ENCODE results near the gene SLC32A1. TPM values are rescaled to one million over a fixed set of nuclear protein-coding genes. Genes with fewer than 3 reads are reported as not detected.

The SLC32A1 gene
- total and polyA plus RNA-seq, 2 of the 13 experiments (the other 11 are each of a cell fraction or from before 2014, with no cell fraction given): not detected

DNA sequence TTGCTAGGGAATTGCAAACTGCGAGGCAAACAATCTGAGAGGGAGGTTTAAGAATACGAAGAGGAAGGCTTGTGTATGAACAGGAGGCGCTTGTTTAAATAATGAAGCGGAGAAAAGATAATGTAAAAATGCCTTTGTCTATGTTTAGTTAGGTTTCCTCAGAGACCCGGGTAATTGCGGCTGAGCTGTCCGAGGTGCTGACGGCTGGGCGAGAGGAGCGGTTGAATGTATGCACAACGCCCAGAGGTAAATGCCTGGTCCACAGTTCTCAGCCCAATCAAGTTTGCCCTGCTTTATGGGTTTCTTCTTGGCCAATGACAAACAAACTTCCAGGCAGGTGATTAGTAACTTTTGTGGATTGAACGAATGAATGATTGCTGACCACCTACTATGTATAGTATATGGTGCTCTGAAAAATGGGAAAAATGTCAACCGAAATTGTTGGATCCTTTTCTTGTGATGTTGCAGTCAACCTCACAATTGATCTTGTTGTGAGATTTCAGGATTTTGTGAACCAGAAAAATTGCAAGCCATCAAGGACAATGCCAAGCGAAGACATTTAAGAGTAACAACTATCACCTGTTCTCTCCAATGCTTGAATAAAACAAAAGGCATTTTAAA is 38.3 kb upstream of the SLC32A1 start (continued):
- TF ChIP-seq, protein P1, sequence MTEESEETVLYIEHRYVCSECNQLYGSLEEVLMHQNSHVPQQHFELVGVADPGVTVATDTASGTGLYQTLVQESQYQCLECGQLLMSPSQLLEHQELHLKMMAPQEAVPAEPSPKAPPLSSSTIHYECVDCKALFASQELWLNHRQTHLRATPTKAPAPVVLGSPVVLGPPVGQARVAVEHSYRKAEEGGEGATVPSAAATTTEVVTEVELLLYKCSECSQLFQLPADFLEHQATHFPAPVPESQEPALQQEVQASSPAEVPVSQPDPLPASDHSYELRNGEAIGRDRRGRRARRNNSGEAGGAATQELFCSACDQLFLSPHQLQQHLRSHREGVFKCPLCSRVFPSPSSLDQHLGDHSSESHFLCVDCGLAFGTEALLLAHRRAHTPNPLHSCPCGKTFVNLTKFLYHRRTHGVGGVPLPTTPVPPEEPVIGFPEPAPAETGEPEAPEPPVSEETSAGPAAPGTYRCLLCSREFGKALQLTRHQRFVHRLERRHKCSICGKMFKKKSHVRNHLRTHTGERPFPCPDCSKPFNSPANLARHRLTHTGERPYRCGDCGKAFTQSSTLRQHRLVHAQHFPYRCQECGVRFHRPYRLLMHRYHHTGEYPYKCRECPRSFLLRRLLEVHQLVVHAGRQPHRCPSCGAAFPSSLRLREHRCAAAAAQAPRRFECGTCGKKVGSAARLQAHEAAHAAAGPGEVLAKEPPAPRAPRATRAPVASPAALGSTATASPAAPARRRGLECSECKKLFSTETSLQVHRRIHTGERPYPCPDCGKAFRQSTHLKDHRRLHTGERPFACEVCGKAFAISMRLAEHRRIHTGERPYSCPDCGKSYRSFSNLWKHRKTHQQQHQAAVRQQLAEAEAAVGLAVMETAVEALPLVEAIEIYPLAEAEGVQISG (CRISPR knock-in tag; IDR thresholded peaks at IDR 0.05): peak; percentile 88
- peak in 1 of 2 experiments; percentile 99; a peak in 2 of 4 replicates for TF ChIP-seq KLF16 (CRISPR knock-in tag; IDR thresholded peaks at IDR 0.05)
- TF ChIP-seq PHF8 (CRISPR knock-in tag; IDR thresholded peaks at IDR 0.05): no peak
- TF ChIP-seq, protein P2, sequence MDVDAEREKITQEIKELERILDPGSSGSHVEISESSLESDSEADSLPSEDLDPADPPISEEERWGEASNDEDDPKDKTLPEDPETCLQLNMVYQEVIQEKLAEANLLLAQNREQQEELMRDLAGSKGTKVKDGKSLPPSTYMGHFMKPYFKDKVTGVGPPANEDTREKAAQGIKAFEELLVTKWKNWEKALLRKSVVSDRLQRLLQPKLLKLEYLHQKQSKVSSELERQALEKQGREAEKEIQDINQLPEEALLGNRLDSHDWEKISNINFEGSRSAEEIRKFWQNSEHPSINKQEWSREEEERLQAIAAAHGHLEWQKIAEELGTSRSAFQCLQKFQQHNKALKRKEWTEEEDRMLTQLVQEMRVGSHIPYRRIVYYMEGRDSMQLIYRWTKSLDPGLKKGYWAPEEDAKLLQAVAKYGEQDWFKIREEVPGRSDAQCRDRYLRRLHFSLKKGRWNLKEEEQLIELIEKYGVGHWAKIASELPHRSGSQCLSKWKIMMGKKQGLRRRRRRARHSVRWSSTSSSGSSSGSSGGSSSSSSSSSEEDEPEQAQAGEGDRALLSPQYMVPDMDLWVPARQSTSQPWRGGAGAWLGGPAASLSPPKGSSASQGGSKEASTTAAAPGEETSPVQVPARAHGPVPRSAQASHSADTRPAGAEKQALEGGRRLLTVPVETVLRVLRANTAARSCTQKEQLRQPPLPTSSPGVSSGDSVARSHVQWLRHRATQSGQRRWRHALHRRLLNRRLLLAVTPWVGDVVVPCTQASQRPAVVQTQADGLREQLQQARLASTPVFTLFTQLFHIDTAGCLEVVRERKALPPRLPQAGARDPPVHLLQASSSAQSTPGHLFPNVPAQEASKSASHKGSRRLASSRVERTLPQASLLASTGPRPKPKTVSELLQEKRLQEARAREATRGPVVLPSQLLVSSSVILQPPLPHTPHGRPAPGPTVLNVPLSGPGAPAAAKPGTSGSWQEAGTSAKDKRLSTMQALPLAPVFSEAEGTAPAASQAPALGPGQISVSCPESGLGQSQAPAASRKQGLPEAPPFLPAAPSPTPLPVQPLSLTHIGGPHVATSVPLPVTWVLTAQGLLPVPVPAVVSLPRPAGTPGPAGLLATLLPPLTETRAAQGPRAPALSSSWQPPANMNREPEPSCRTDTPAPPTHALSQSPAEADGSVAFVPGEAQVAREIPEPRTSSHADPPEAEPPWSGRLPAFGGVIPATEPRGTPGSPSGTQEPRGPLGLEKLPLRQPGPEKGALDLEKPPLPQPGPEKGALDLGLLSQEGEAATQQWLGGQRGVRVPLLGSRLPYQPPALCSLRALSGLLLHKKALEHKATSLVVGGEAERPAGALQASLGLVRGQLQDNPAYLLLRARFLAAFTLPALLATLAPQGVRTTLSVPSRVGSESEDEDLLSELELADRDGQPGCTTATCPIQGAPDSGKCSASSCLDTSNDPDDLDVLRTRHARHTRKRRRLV (CRISPR knock-in tag; IDR thresholded peaks at IDR 0.05): peak; percentile 83
- no peak for TF ChIP-seq NRL (CRISPR knock-in tag; IDR thresholded peaks at IDR 0.05; ENCODE audit: borderline replicate concordance)
- TF ChIP-seq GTF2F1 (IDR thresholded peaks at IDR 0.05; ENCODE audit: low read length): no peak
- TF ChIP-seq RCOR2 (CRISPR knock-in tag; IDR thresholded peaks at IDR 0.05): no peak
- TF ChIP-seq AKAP8 (CRISPR knock-in tag; IDR thresholded peaks at IDR 0.05): peak; percentile 50; the same call in 1 of the 2 replicates
- no peak for TF ChIP-seq ZNF619 (CRISPR knock-in tag; IDR thresholded peaks at IDR 0.05)
- TF ChIP-seq ZSCAN20 (CRISPR knock-in tag; IDR thresholded peaks at IDR 0.05; ENCODE audit: borderline replicate concordance): peak; percentile 97
- no peak for TF ChIP-seq POLR2AphosphoS5 (IDR thresholded peaks at IDR 0.05; ENCODE audit: low read depth, low read length)
- no peak for TF ChIP-seq POLR2G (IDR thresholded peaks at IDR 0.05; ENCODE audit: low read depth, low read length)
- TF ChIP-seq ZSCAN30 (CRISPR knock-in tag; IDR thresholded peaks at IDR 0.05): peak; percentile 79; the same call in 1 of the 2 replicates
- TF ChIP-seq, protein P3, sequence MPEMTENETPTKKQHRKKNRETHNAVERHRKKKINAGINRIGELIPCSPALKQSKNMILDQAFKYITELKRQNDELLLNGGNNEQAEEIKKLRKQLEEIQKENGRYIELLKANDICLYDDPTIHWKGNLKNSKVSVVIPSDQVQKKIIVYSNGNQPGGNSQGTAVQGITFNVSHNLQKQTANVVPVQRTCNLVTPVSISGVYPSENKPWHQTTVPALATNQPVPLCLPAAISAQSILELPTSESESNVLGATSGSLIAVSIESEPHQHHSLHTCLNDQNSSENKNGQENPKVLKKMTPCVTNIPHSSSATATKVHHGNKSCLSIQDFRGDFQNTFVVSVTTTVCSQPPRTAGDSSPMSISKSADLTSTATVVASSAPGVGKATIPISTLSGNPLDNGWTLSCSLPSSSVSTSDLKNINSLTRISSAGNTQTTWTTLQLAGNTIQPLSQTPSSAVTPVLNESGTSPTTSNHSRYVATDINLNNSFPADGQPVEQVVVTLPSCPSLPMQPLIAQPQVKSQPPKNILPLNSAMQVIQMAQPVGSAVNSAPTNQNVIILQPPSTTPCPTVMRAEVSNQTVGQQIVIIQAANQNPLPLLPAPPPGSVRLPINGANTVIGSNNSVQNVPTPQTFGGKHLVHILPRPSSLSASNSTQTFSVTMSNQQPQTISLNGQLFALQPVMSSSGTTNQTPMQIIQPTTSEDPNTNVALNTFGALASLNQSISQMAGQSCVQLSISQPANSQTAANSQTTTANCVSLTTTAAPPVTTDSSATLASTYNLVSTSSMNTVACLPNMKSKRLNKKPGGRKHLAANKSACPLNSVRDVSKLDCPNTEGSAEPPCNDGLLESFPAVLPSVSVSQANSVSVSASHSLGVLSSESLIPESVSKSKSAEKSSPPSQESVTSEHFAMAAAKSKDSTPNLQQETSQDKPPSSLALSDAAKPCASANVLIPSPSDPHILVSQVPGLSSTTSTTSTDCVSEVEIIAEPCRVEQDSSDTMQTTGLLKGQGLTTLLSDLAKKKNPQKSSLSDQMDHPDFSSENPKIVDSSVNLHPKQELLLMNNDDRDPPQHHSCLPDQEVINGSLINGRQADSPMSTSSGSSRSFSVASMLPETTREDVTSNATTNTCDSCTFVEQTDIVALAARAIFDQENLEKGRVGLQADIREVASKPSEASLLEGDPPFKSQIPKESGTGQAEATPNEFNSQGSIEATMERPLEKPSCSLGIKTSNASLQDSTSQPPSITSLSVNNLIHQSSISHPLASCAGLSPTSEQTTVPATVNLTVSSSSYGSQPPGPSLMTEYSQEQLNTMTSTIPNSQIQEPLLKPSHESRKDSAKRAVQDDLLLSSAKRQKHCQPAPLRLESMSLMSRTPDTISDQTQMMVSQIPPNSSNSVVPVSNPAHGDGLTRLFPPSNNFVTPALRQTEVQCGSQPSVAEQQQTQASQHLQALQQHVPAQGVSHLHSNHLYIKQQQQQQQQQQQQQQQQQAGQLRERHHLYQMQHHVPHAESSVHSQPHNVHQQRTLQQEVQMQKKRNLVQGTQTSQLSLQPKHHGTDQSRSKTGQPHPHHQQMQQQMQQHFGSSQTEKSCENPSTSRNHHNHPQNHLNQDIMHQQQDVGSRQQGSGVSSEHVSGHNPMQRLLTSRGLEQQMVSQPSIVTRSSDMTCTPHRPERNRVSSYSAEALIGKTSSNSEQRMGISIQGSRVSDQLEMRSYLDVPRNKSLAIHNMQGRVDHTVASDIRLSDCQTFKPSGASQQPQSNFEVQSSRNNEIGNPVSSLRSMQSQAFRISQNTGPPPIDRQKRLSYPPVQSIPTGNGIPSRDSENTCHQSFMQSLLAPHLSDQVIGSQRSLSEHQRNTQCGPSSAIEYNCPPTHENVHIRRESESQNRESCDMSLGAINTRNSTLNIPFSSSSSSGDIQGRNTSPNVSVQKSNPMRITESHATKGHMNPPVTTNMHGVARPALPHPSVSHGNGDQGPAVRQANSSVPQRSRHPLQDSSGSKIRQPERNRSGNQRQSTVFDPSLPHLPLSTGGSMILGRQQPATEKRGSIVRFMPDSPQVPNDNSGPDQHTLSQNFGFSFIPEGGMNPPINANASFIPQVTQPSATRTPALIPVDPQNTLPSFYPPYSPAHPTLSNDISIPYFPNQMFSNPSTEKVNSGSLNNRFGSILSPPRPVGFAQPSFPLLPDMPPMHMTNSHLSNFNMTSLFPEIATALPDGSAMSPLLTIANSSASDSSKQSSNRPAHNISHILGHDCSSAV (CRISPR knock-in tag; IDR thresholded peaks at IDR 0.05; ENCODE audit: borderline replicate concordance): no peak
